HG03039 (cell line): ENCODE measurements around the gene PEX14.

ENCODE experiments used
- ATAC-seq: cut with Tn5 transposase; IDR thresholded peaks from one replicate; pipeline ENCODE4 v1.9.1; 2021; ENCODE audit warnings: mild to moderate bottlenecking, moderate library complexity; ENCODE audit not compliant: unreplicated experiment

Gene PEX14

GRCh38 chr1:10538646-10539355, 64.1 kb downstream of the PEX14 start:
- ATAC-seq = no peak

DNA sequence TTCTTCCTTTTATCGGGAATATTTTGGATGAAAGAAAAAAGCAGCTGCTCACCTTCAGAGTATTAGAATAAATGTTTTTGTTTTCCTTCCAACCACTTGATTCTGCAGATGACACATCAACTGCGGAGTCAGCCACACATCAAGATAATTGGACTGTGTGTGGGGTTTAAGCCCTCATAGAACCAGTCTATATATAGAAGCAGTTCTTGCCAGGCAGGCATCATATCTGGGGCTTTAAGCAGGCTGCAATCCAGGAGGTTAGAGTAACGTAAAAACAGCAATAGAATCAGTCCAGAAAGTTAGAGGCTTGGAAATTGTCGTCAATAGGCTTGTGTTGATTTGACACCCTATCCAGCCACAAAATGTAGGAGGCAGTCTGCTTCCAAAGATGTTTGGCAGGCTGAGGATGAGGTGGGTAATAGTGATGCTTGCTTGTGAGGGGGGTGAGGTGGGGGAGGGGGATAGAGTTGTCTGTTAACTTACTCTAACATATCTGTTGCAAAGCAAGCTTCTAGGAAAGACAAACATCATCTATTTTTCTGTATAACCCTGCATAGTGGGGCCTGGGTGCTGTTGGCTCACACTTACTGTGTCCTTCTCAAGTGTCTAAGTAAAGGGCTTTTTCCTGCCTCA, 64.8 kb downstream of the PEX14 start:
- ATAC-seq = no peak

- no peak for ATAC-seq
Measured at GRCh38 chr1:10540277-10541005, 65.7 kb downstream of the PEX14 start.

- no peak for ATAC-seq
Measured at GRCh38 chr1:10541286-10541685, 66.5 kb downstream of the PEX14 start.

DNA sequence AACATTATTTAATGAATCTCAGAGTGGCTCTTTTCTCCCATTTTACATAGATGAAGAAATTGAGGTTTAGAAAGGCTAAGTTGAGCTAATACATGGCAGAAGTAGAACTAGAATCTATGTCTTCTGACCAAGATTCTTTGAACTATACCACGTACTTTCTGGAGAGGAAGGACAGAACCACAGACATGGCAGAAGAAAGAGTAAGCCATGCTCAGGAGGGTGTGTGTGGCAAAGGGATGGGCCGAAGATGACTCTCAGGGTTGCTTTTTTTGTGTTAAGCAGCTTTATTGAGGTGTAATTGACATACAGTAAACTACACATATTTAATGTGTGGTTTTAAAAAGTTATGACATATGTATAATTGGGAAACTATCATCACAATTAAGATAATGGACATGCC, 69.5 kb downstream of the PEX14 start:
- ATAC-seq = no peak

DNA sequence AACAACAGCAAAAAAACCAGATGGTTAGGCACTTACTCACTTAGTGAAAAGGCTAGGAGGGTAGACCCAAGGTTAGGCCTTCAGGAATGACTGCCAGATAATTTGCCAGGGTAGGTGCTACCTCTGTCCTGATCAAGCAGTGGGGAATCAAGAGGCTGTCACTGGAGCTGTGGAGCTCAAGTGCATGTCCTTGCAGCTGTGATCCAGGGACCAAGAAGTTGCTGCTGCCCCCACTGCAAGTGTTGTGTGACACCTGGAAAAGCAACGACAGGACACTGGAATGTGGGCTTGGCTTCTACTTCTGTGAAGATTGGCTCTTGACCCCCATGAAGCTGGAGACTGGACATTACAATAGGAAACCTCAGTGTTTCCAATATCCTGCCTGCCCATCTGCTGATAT, 72.1 kb downstream of the PEX14 start:
- no peak for ATAC-seq

GRCh38 chr1:10549904-10550664, 75.3 kb downstream of the PEX14 start:
- no peak for ATAC-seq

- no peak for ATAC-seq
Measured at GRCh38 chr1:10553118-10553517, 78.4 kb downstream of the PEX14 start.

GRCh38 chr1:10555635-10556429, 81.1 kb downstream of the PEX14 start:
- ATAC-seq = no peak

DNA sequence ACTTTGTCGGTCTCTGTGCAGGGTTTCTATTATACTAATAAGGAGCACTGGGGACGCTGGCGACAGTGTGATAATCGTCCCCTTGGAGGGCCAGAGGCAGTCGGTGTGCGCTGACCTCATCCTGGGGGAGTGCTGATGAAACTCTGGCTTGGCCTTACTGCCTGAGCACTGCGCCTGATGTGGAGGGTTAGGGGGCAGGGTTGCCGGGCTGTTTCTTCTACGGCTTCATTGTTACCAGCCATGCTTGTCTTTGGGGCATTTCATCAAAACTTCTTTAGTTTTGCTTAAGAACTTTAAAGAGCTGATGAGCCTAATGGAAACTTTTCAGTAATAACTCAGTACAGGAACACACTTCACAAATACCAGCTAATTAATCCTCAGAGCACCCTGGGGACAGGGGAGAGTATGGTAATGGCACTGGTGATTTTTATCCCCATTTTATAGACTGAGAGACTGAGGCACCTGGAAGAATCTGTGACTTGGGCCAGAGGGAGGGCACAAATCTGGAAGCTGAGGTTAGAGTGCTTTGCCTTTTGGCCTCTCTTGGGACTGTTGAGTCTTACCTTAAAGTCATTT, 81.8 kb downstream of the PEX14 start:
- ATAC-seq = no peak

GRCh38 chr1:10557714-10558113, 83.0 kb downstream of the PEX14 start:
- ATAC-seq = no peak

DNA sequence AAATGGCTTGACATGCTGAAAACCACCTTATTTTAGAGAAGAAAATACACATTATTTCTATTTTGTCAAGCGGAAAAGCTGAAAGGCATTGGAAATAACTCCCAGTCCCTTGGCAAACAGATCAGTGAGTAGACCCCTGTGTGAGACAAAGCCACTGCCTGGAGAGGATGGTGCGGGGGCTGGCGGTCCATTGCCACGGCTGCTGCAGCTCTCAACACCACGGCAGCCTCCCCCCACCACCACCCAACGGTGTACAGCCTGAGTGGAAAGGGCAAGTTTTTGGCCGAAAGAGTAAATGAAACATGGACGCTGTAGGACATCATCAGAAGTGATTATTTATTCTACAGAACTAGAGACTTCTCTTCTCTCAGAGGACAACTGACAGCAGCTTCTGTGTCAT, 84.6 kb downstream of the PEX14 start:
- no peak for ATAC-seq

DNA sequence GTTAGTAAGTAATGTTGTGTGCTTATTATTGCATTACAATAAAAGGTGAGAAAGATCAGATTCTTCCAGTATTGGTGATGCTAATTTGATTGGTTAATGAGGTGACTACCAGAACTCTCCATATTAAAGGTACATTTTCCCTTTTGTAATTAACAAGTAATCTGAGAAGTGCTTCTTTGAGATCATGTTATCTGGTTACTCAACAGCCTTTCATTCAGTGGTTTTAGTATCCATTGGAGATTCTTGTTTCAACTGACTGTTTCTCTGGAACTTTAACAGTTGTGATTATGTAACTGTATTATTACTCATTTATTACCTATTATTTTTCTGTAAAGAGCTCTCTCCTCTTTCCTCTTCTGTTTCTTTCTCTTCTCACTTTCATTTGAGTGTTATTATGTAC, 86.7 kb downstream of the PEX14 start:
- no peak for ATAC-seq

- ATAC-seq = no peak
Measured at GRCh38 chr1:10561955-10562354, 87.2 kb downstream of the PEX14 start.

DNA sequence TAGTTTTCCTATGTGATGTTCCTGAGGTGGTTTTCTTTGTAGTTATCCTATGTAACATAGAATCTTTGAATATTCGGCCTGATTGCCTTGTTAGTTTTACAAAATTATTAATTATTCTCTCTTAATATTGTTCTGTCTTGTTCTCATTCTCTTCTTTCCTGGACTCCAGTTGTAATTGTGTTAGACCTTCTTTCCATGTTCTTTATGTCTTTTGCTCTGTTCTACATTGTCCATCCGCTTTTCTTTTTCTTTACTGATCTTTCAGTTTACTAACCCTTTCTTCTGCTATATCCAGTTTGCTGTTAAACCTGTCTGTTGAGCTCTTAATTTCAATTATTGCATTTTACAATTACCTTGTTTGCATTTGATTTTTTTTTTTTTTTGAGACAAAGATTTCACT, 89.3 kb downstream of the PEX14 start:
- ATAC-seq = no peak

DNA sequence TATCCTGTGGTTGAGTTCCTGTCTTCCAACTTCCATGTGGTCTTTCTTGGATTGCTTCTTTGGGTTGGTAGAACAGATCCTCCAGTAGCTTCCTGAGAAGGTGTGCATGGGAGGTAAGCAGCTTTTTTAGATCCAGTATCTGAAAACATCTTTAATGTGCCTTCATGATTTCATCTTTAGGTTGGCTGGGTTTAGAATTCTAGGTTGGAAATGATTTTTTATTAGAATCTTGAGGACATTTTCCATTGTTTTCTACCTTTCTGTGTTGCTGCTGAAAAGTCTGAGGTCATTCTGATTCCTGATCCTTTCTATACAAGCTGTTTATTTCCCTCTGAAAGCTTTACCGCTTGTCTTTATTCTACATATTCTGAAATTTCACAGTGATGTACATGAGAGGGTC, 94.8 kb downstream of the PEX14 start:
- ATAC-seq = no peak

DNA sequence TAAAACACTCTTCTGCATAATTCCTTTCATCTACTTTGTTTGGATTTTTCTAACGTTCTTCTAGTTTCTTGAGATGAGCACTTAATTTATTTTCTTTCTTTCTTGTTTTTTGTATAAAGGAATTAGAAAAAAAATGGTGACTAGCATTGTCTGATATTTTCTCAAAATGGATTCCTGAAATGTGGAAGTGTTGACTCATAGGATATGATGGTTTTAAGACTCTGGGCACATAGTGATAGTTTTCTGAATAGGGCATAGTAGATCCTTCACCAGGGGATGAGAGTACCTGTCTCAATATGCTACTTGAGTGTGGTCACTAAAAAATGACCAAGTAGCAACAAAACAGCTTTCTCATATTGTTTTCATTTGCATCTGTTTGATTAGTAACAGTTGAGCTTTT, 100.9 kb downstream of the PEX14 start:
- ATAC-seq = no peak

- no peak for ATAC-seq
Measured at GRCh38 chr1:10578070-10578469, 103.3 kb downstream of the PEX14 start.

DNA sequence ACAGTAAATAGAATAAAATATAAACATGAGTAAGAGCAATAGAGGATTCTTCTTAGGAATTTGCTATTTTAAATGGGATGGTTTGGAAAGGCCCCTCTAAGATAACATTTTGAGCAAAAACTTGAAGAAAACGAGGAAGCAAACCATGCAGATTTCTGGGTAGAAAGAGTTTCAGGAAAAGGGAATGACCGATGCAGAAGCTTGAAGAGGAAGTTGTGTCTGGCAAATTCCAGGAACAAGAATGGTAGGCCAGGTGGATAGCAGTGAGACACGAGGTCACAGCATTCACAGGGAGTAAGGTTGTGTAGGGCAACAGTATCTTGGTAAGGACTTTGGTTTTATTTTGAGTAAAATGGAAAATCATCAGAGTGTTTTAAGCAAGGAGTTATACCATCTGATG, 108.9 kb downstream of the PEX14 start:
- no peak for ATAC-seq

DNA sequence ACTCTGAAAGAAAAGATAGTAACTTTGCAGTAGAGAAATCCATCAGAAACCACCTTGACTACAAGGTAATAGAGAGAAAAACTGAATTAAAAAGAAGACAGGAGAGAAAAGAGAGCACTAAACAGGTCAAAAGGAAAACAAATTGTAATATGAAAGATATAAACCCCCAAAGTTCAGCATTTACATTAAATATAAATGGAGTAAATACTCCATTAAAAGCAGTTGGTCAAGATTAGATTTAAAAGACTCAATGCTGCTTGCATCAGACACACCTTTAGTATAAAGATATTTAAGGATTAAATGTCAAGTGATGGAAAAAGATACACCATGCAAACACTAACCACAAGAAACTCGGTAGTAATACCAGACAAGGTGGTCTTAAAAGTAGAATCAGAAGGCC, 110.5 kb downstream of the PEX14 start:
- ATAC-seq = no peak
